Activated CD8-positive, alpha-beta memory T cell treated with anti-CD3 and anti-CD28 coated beads for 24 hours (primary cell): ENCODE results near the gene CCDC154.
"Not testable (repeated sequence)": the region's sequence is repeated elsewhere in the genome, so short reads cannot be mapped to it uniquely, and the experiment has no call there.

Source experiments
- DNase-seq: peaks from one replicate; pipeline ENCODE4 v3.0.0-alpha.2; 2020

Gene CCDC154

DNA sequence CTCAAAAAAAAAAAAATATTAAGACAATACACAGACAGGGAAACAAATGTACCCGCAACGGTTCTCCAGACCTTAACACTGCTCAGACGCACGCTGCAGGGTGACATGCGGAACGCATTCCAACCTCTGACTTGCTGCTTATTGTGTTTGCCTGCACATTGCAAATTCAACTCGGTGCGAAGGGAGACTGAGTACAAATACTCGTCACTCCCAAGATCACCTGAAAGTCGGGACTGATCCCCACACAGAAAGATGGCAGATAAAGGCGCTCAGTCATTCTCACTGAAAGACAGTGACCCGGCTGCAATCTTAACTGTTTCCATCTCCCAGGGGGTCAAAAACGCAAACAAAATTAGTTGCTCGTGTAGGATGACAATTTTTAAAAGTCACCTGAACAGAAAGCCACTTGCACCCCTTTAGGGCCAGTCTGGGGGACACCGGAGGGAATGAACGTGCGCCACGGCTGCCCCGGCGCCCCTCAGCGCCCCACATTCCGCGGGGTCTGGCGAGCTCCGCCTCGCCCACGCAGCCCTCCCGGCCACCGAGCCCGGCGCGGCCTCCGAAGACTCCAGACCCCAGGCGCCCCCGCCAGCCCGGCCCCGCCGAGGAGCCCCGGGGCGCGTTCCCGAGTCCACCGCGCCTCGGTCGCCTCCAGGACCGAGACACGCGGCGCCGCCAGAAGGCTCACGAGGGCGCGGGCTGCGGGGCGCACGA lies 29.9 kb upstream of the CCDC154 start:
- no peak for DNase-seq

DNA sequence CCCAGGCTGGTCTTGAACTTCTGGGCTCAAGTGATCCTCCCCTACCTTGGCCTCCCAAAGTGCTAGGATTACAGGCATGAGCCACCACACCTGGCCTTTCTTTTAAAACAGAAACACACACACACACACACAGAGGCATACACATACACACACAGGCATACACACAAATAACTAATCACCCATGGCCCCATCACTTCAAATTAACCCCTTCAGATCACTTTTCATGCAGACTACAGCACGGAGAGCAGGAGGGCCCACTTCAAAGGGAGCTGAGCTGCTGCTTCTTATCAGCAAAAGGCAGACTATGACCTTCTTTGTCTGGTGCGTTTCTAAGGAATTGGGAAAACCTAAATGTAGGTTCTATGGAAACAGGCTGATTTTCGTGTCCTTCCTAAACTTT lies 28.6 kb upstream of the CCDC154 start:
- DNase-seq, result no peak

DNA sequence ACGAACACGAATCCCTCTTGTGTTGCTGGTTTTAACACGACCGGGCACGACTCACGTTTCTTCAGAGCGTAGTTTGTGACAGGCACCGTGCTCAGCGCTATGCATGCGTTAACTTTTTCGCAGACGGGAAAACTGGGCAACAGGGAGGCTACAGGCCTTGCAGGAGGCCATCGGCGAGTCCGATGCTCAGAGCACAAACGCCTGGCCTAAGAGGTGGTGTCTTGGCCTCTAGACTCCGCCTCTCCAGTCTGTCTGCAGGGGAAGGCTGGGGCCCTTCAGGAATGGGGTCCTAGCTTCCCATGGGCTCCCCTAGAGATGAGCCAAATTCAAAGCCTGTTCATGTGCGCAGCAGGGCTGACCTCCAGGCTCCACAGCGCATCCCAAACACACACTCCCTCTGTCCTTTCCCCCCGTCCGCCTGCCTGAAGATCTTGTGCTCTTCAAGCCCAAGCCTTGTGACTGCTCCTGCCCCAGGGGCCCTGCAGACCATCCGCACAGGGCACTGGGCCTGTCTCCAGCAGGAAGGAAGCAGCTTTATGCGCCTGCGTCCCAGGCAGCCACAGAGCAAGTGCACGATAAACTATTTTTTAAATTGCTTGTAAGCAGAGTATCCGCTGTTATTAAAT lies 27.3 kb upstream of the CCDC154 start:
- DNase-seq, result no peak

DNA sequence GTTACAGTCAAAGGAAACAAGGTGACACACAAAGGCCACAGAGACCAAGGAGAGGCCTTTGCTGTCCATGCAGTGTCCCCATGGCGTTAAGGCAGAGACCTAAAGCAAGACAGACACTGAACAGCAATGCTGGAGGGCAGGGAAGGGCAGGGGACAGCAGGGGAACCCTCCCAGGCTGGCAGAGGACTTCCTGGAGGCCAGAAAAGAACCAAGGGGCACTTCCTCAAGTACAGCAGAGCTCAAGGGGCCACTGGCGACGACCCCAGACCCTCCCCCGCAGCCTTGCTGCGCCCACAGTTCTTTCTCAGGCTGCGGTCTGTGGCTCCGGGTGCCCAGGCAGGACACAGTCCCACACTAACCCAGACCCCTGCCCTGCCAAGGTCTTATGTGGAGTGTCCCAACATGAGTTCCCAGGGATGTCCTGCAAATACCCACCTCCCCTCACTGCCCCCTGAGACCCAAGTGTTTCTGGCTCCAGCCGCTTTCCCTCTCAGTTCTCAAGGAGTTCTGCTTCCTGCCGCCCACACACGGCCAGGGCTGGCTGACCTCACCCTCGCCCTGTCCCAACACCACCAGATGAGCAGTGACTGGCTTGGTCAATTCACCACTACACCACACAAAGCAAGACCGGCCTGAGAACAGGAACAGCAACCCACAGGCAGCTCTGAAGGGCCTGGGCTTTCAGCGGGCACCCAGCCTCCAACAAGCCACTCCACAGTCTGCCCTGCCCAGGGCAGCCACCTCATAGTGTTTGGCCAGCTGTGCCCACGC lies 26.3 kb upstream of the CCDC154 start:
- DNase-seq, result no peak

DNA sequence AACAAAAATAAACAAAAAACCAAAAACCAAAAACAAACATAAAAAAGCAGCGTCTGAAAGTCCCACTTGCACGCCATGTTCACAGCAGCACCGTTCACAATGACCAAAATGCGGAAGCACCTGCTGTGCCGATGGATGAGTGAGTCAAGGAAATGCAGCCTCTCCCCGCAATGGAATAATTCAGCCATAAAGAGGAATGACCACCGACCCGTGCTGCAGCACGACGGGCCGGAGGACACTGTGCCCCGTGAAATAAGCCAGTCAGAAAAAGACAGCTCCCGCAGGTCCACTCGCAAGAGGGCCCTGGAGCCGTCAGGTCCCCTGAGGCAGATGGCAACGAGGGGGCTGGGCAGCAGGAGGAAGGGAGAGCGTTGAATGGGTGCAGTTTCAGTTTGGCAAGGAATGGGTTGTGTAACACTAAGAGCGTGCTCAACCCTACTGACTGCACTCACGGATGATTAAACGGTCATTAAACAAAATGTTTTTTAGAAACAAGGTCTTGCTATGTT lies 25.4 kb upstream of the CCDC154 start:
- no peak for DNase-seq

DNA sequence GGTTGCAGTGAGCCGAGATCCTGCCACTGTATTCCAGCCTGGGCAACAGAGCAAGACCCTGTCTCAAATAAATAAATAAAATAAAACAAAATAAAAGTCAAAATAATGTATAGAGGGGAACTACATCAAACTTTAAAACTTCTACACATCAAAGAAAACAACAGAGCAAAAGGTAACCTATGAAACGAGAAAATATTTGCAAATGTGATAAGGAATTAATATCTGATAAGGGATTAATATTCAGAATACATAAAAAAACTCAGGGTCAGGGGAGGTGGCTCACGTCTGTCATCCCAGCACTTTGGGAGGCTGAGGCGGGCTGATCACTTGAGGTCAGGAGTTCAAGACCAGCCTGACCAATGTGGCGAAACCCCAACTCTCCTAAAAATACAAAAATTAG lies 24.8 kb upstream of the CCDC154 start:
- not testable (repeated sequence) for DNase-seq

DNA sequence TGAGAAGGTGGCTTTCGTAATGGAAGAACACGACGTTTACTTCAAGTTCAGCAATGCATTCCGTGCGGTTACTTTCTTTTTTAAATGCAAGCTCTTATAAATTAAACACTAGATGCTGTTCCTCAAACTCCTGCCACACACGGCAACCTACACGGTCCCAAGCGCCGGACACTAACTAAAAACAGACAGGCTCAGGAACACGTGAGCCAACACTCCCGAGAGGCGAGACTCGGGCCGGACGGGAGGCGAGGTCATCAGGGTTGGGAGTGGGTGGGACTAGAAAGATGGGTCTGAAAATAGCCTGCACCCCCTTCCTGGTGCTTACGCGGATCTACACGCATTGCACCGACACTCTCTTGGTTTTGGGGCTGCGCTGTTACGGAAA lies 24.1 kb upstream of the CCDC154 start:
- no peak for DNase-seq

DNA sequence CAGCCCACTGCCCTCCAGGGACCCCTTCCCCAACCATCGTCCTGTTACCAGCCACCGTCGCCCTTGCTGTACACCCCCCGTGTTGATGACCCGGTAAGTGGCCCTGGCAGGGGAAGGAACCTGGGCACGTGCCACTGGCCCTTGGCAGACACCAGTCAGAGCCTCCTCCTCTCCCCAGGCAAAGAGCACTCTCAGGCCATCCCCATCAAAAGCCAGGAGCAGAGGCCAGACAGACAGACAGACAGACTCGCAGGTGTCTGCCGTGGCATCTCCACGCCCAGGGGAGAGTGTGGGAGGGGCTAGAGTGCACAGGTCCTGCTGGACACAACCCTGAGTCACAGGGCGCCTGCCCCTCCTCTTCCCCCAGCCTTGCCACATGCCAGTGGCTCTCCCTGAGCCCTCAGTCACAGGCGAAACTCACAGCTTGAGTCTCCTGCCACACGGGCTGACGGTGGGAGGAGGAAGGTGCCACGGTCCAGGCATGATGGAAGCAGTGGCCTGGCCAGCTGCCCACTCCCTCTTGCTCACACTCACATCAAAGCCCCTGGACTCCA lies 22.7 kb upstream of the CCDC154 start:
- no peak for DNase-seq

DNA sequence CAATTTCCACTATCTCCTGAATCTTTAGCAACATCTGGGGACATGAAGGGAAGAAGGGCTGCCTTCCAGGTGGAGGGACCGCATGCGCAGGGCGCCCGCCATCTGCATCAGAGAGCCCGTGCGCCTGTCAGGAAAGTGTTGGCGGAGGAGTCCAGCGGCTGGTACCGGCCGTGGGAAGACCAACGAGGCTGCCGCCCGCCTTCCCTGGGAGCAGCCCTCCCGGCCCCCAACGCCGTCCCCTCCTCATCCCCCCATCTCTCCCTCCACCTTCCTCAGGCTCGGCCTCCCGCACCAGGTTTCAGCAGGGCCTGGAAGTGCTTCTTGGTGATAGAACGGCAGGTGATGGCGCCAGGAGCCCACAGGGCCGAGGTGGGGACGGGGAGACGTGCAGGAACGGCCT lies 21.7 kb upstream of the CCDC154 start:
- DNase-seq, result no peak

DNA sequence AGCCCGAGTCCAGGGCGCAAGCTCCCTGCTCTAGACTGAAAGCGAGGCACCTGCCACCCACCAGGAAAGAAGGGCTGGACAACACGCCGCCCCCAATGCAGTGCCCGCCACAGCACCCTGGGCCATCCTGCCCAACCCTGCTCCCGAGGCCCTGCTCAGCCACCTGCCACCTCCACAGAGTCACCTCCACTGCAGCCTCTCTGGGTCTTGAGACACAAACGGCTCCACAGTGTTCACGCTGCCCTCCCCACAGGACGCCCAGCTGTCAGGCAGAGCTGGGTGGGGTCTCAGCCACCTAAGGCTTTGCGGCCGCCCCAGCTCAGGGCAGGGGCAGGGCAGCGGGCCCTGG lies 21.2 kb upstream of the CCDC154 start:
- no peak for DNase-seq

DNA sequence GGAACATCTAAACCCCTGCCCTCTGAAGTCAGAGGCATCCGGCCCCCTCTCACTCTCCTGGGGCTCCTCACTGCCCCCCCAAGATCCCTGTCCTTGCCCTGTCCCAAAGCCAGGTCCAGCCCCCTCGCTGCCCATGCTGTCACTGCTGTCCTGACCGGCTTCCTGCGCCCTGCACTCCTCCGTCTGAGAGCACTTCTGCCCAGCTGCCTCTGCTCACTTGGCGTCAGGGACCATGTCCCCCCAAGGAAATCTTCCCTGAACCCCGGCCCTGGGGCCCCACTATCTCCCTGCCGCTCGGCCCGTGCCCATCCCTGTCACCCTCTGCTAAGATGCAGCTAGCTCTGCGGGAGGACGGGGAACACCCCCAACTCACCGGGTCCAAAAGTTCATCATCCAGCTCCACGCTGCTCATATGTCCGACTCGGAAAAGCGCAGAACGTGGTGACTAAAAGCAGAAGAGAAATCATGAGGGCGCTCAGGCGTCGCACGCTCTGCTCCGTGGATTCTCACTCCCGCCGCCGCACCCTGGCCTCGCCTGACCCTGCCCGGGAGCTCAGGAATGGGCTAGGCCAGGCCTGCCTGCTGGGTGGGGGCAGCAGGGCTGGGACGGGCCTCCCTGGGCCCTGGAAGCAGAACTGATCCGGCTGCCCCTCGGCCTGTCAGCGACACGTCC lies 20.7 kb upstream of the CCDC154 start:
- no peak for DNase-seq

DNA sequence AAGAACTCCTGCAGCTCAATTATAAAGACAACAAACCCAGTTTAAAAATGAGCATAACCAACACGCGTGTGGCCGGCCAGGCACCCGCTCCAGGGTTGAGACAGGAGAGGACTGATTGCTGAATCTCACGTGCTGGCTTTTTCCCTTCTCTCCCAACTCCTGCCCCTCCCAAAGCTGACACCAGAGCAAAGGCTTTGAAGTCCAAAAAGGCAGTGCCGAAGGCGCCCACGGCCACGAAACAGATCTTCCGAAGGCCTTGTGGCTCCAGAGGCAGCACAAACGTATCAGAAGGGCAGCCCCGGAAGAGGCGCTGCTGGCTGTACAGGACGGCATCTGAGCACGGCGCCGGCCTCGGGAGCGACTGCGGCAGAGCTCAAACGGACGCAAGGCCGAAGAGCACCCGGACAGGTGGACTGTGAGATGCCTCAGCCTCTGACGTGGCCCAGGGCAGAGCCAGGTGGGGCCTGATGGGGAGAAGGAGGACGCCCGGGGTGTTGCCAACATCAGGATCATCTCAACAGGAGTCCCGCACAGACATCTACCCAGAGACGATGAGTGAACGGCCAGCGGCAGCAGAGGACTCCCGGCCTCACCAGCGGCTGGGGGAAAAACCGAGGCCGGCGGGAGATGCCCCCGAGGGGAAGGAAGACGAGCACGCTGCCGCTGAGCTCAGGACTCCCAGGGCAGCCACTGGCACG lies 20.0 kb upstream of the CCDC154 start:
- no peak for DNase-seq

DNA sequence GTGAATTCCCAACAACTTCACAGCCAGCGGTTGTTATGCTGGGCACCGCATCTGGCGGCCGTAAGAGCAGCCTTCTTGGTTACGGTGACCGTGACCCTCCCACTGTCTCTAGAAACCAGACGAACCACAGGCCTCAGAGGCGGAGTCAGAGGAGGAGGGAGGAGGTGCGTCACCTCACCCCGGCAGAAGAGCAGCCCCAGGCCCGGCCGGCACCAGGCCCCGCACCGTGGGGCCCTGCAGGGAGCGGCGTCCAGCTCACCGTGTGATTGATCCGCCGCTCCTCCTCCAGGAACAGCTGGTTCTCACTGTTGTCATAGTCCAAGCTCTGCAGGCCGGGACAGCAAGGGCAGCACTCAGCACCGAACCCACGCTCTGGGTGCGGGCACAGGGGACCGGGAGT lies 16.8 kb upstream of the CCDC154 start:
- no peak for DNase-seq

DNA sequence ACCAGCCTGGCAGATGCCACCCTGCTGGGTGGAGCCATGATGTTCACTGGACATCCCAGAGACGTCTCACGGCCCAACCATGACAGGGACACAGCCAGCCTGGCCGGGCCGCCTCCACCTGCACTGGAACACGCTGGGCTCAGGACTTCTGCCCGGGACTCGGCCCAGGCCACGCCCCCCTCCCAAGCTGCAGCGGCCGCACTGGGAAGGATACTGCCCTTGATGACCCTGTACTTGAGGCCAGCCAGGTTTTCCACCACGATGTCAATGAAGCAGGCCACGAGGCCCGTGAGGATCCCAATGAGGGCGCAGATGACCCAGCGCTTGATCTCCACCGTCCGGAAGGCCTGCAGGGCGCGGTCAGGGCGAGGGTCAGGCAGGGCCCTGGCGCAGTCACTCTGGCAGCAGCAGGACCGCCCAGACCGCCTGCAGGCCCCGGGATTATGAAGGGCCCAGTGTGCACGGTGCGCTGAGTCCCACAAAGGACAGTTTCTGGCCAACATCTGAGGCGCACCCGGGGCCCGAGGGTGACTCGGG lies 16.3 kb upstream of the CCDC154 start:
- DNase-seq, result no peak

DNA sequence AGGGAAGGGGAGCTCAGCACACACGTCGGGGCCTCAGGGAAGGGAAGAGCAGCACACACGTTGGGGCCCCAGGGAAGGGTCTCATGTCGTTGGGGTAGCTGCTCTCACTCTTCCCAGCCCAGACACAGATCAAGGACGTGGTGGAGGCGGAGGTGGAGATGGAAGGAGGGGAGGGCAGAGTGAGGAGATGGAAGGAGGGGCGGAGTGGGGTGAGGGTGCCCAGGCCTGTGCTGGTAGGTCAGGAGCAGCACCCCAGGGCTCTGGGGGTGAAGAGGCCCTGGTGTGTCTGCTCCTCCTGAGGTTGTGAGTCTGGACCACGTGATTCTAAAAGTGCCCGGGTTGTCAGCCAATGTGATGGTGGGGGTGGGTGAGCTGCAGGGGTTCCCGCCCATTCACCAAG lies 15.6 kb upstream of the CCDC154 start:
- no peak for DNase-seq

DNA sequence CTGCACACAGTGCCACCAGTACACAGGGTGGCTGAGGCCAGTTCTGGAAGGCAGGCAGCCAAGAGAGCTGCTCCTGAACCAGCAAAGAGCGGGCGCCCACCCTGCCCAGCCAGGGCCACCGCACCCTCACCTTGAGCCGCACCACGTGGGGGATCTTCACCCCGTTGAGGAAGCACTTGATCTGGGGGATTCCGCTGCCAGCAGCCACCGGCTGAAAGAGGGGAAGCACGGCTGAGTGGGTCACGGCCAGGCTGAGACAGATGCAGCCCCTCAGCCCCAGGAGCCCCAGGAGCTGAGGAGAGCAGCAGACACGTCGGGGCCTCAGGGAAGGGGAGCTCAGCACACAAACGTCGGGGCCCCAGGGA lies 14.6 kb upstream of the CCDC154 start:
- DNase-seq, result no peak

DNA sequence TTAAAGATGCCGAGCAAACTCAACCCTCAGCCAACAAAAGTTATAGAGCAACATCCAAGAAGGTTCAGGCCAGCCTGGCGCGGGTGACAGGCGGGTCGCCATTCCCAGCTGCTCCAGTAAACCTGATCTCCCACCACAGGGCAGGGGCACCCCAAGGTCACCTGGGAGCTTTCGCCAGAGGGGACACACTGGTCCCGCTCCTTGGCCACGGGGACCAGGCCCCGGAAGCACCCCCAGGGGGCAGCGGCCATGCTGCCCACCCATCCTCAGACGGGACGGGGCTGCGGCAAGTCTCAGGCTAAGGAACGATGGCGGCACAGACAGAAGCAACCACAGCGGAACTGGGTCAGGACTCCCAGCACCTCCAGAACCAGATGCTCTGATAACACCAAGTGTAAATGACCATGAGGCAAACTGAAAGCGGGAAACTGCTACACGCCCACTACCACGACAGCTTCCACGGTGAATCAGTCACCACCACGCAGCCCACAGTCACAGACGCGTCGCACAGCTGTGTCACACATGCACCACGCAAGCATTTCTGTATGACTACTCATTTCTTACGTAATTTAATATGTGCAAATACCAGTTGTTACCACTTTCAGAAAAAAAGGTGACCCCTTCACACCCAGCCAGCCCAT lies 14.1 kb upstream of the CCDC154 start:
- no peak for DNase-seq

DNA sequence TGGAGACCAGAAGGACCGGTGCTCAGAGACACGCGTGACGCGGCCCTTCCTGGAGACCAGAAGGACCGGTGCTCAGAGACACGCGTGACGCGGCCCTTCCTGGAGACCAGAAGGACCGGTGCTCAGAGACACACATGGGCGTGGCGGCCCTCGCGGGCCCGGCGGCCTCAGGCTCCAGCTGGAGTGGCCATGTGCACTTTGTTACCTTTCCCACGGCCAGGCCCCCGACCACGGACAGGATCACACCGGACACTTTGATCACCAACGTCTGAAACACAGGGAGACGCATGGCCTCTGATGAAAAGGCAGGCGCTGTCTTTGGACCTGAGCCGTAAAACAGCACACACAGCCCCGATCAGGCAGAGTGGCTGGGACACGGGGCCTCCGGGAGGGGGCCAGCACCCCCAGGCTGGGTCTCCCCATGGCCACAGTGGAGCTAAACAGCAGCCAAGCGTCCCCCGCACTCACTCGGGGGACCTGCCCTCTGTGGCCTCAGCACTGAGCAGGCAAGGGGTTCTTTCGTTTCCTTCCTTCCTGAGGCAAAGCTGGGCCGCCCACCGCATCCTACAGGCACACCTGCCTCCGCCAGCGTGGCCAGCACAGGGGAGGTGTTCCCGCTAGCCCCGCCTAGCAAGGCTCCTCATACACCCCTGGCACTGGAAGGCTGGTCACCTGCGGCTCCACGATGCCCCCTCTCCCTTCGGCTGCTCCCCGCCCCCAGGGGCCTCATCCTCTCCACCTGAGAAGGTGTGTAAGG lies 13.3 kb upstream of the CCDC154 start:
- no peak for DNase-seq

DNA sequence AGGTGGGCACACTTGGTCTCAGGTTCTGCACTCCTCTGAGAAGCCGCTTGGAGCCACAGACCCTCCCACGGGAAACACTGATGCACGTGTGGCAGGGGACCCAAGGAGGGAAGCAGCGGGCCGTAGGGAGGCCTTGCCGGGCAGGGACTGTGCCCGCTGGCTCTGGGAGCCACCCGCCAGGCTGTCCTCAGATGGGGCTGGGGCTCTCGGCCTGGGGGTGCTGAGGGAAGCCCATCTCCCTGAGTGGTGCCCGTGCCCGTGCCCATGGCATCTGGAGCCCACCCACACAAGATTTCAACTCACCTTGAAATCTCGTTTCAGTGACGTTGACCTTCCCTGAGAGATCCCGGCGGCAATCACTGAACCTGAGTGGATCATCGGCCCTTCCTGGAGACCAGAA lies 12.6 kb upstream of the CCDC154 start:
- no peak for DNase-seq

DNA sequence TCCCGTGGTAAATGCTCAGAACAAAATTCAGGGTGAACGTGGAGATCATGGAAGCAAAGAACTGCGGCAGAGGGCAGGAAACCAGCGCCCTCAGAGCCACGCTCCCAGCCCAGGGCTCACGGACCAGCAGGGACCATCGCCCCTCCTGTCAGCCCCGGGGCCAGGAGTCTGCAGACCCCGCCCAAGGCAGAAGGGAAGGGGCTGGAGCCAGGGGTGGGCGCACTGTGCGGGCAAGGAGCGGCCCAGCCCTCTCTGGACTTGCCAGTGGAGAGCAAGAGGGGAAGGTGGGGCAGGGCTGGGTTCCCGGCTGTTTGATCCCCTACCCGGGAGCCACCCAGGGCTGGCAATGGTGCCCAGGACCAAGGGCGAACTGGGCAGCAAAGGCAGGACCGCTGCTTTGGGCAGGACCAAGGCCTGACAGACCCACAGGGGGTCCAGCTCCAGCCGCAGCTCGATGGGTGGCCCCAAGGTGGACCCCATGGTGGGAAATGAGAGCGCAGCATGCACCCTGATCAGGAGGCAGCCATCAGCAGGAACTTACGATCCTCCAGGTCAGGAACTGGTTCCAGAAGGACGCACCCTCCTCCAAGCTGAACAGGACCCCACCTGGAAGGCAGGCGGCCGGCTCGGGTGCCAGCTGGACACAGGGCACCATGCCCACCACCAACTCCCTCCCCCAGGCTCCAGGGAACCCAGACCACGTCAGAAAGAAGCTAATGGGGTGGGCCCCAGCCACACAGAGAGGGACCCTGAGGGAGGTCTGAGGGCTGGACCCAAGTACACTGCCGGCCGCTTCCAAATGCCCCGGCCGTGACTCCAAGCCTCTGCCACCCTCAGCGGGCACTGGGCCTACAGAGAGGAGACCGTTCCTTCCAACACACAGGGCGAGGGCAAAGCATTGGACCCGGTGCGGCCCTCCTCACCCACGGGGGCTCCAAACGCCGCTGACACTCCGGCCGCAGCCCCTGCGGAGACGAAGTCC lies 11.1 kb upstream of the CCDC154 start:
- no peak for DNase-seq
